ENCODE results near the gene GUSB. TPM values are rescaled to one million over a fixed set of nuclear protein-coding genes. Genes with fewer than 3 reads are reported as not detected.

GUSB gene
- total RNA-seq, 6 donors from 2014 or later: 47.7 to 91.4 (median 66.8) TPM

DNA sequence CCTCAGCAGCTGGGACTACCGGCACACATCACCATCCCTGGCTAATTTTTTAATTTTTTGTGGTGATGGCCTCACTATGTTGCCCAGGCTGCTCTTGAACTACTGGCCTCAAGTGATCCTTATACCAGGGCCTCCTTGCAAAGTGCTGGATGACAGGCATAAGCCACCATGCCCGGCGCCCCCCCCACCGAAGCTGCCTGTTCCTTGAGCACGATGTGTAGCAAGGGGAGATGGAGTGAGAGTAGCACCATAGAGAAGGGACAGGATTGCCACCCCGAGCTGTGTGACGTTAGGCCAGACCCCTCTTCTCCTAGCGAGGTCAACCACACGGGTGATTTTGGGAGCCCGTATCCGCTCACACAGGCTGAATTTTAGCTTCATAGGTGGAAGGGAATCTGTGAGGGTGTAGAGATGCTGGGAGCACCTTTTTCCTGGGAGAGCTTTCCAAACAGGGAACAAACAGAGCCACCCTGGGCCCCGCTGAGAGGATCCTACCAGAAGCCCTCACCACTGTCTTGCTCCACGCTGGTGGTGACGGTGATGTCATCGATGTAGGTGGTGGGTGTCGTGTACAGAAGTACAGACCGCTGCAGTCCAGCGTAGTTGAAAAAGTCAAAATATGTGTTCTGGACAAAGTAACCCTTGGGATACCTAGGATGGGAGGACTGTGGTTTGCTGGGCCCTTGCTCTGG is 3.0 kb downstream of the GUSB start:
- DNase-seq: peak in 1 of 2 donors; percentile 79
- no peak for ATAC-seq (ENCODE audit: low FRiP score in 2 of 2)
- Histone ChIP-seq H3K9me3 (no peaks in the 10 kb centered on the region), H3K27ac (no peak overlapping the region), H3K4me1 (peaks cover 16 to 32% (median 20%) of the 10 kb centered on the region in 4 donors), H3K4me3 (no peak overlapping the region), H3K27me3 (no peaks in the 10 kb centered on the region), H3K36me3 (peaks cover 12 to 59% (median 39%) of the 10 kb centered on the region in 4 donors)
- whole genome bisulfite sequencing, 2 donors: 96 to 97% methylated on average over 18 of the region's 18 CpGs
- TF ChIP-seq EP300 (IDR thresholded peaks at IDR 0.05) (no peak), CTCF (IDR thresholded peaks at IDR 0.05) (no peak), POLR2AphosphoS5 (IDR thresholded peaks at IDR 0.05) (no peak), POLR2A (IDR thresholded peaks at IDR 0.05) (no peak)

DNA sequence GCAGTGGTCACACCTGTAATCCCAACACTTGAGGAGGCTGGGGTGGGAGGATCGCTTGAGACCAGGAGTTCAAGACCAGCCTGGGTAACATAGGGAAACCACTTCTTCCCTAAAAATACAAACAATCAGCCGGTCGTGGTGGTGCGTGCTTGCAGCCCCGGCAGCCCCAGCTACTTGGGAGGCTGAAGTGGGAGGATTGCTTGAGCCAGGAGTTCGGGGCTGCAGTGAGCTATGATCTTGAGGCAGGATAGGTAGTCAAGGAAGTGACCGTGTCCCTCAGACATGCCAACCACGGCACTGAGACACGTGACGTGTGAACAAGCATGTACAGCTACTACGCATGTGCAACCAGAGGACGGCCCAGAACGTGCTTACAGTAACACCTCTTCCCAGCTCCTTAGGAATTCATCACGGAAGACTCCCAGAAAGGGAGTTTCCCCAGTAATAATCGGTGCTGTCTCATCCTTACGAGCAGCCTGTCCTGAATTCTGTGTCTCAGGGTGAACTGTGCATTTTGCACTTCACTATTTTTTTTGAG is 5.3 kb downstream of the GUSB start:
- peaks cover 20 to 82% (median 61%) of the 10 kb centered on the region in 4 donors for H3K36me3 ChIP-seq
- H3K27me3 ChIP-seq: no peaks in the 10 kb centered on the region
- WGBS, 2 donors: 96 to 97% methylated on average over 16 of the region's 16 CpGs
- H3K27ac ChIP-seq: no peak overlapping the region
- no peak overlapping the region for H3K4me3 ChIP-seq
- H3K9me3 ChIP-seq: no peaks in the 10 kb centered on the region
- no peak for TF ChIP-seq POLR2AphosphoS5 (IDR thresholded peaks at IDR 0.05)
- no peak for TF ChIP-seq POLR2A (IDR thresholded peaks at IDR 0.05)
- TF ChIP-seq EP300 (IDR thresholded peaks at IDR 0.05): no peak
- TF ChIP-seq CTCF (IDR thresholded peaks at IDR 0.05): no peak
- ATAC-seq (ENCODE audit: low FRiP score in 2 of 2) (no peak), DNase-seq (no peak)
- peaks cover 12 to 24% (median 15%) of the 10 kb centered on the region in 4 donors for H3K4me1 ChIP-seq

- whole genome bisulfite sequencing, 2 donors: 95 to 96% methylated on average over 11 of the region's 11 CpGs
- H3K36me3 ChIP-seq: peaks cover 20 to 90% (median 69%) of the 10 kb centered on the region in 4 donors
- ATAC-seq (ENCODE audit: low FRiP score in 2 of 2) (no peak), DNase-seq (no peak)
- H3K4me3 ChIP-seq: no peak overlapping the region
- no peaks in the 10 kb centered on the region for H3K9me3 ChIP-seq
- TF ChIP-seq POLR2AphosphoS5 (IDR thresholded peaks at IDR 0.05) (no peak), CTCF (IDR thresholded peaks at IDR 0.05) (no peak), POLR2A (IDR thresholded peaks at IDR 0.05) (no peak), EP300 (IDR thresholded peaks at IDR 0.05) (no peak)
- no peaks in the 10 kb centered on the region for H3K27me3 ChIP-seq
- no peak overlapping the region for H3K27ac ChIP-seq
- H3K4me1 ChIP-seq: peaks cover 9 to 17% (median 10%) of the 10 kb centered on the region in 4 donors
Observed at GRCh38 chr7:65975814-65976445, 6.1 kb downstream of the GUSB start.

GRCh38 chr7:65974876-65975275 is 7.1 kb downstream of the GUSB start:
- no peak for TF ChIP-seq POLR2AphosphoS5 (IDR thresholded peaks at IDR 0.05)
- TF ChIP-seq POLR2A (IDR thresholded peaks at IDR 0.05): no peak
- TF ChIP-seq CTCF (IDR thresholded peaks at IDR 0.05): no peak
- TF ChIP-seq EP300 (IDR thresholded peaks at IDR 0.05): no peak
- H3K4me3 ChIP-seq: no peak overlapping the region
- H3K4me1 ChIP-seq: peaks cover 0 to 6% (median under 1%) of the 10 kb centered on the region in 4 donors
- H3K9me3 ChIP-seq: no peaks in the 10 kb centered on the region
- DNase-seq: no peak
- no peaks in the 10 kb centered on the region for H3K27me3 ChIP-seq
- H3K27ac ChIP-seq: no peak overlapping the region
- H3K36me3 ChIP-seq: peaks cover 20 to 97% (median 77%) of the 10 kb centered on the region in 4 donors
- ATAC-seq (ENCODE audit: low FRiP score in 2 of 2): no peak
- WGBS, 2 donors: 81 to 90% methylated on average over 4 to 8 of the region's 9 CpGs

Data from upper lobe of left lung (tissue), 6 donors.